ENCODE data around the gene CDH24. TPM values are rescaled to one million over a fixed set of nuclear protein-coding genes. Genes with fewer than 3 reads are reported as not detected.

Gene CDH24
- total and polyA plus RNA-seq, 2 of the 4 experiments (the other 2 are of a cell fraction) = 3.9 to 24.4 TPM

- H4K91ac ChIP-seq (ENCODE audit: insufficient read depth, low read depth, low read length) = no peak overlapping the region
- no peak overlapping the region for H3K4me2 ChIP-seq (ENCODE audit: low read depth, low read length)
- BruUV-seq (replicated peaks) = no TSS peak
- H3K27ac ChIP-seq (ENCODE audit: insufficient read depth, low read length) = no peak overlapping the region
- H3K9me1 ChIP-seq (ENCODE audit: insufficient read depth, low read length) = no peaks in the 10 kb centered on the region
- H3K27me3 ChIP-seq (ENCODE audit: control insufficient read depth, insufficient read depth, low read length) = no peaks in the 10 kb centered on the region
- H3K79me1 ChIP-seq (ENCODE audit: low read depth in 1 of 2, low read length in 2 of 2) = peaks cover 27 to 32% of the 10 kb centered on the region in 2 experiments
- CTCF ChIA-PET = interaction anchor here (2.9 kb wide), 1 partner anchor 9 kb away, joined by 11 read pairs; no protein-coding TSS in a partner anchor
- ATAC-seq (ENCODE audit: low read depth) (no peak), DNase-seq (no peak)
- no peak overlapping the region for H2AK5ac ChIP-seq (ENCODE audit: low read depth, low read length)
- H3K9ac ChIP-seq (ENCODE audit: low read depth, low read length) = no peak overlapping the region
- no peaks in the 10 kb centered on the region for H3K4me1 ChIP-seq (ENCODE audit: control insufficient read depth, insufficient read depth, low read length)
- H4K8ac ChIP-seq (ENCODE audit: low read depth in 2 of 2, low read length in 2 of 2) = no peak overlapping the region
- H2AK9ac ChIP-seq (replicated peaks; ENCODE audit: low read depth, low read length, poor library complexity) = no peak overlapping the region
- no peak overlapping the region for H2BK20ac ChIP-seq (ENCODE audit: low read depth, low read length)
- H3K56ac ChIP-seq (ENCODE audit: extremely low read depth, insufficient read depth, low read length) = no peak overlapping the region
- no peak overlapping the region for H3K4me3 ChIP-seq (ENCODE audit: insufficient read depth, low read depth, low read length)
- in situ Hi-C loops (cut with MboI; ENCODE audit: low sequenced_read_pairs) = loop anchor here (25.0 kb wide), 1 partner anchor 1051 kb away; the partner anchor contains the start of genes EMC9, FITM1, PSME1 and PSME2
- H4K5ac ChIP-seq (ENCODE audit: low read depth, low read length) = no peak overlapping the region; the same call in 1 of the 2 replicates
- no peak overlapping the region for H3K4ac ChIP-seq (ENCODE audit: low read depth, low read length)
- no peaks in the 10 kb centered on the region for H4K20me1 ChIP-seq (ENCODE audit: insufficient read depth, low read length)
- WGBS, 2 experiments (ENCODE audit: extremely low coverage in 2 of 2, insufficient read length in 1 of 2) = no CpG with 5 or more reads among the region's 1 CpG
- no peak overlapping the region for H2BK15ac ChIP-seq (ENCODE audit: low read depth, low read length)
- no peak overlapping the region for H2AFZ ChIP-seq (replicated peaks; ENCODE audit: low read length, poor library complexity)
- dilution Hi-C loops (cut with HindIII; ENCODE audit: low sequenced_read_pairs, unreplicated experiment) = no loop called here
- H3K18ac ChIP-seq (ENCODE audit: low read depth, low read length) = no peak overlapping the region
- no peak overlapping the region for H2BK120ac ChIP-seq (ENCODE audit: low read depth, low read length)
- POLR2A ChIA-PET (ENCODE audit: unreplicated experiment) = no interaction called here
- H3K14ac ChIP-seq (replicated peaks; ENCODE audit: low read depth, low read length) = no peak overlapping the region
- H3K23ac ChIP-seq (ENCODE audit: low read depth, low read length) = no peak overlapping the region
- TF ChIP-seq CHD1 (IDR thresholded peaks at IDR 0.05; ENCODE audit: low read depth, low read length) (no peak), USF2 (IDR thresholded peaks at IDR 0.05; ENCODE audit: low read depth, low read length) (no peak), RCOR1 (IDR thresholded peaks at IDR 0.05; ENCODE audit: insufficient replicate concordance, low read length) (no peak), MAZ (IDR thresholded peaks at IDR 0.05; ENCODE audit: borderline replicate concordance, low read depth, low read length) (no peak), BHLHE40 (IDR thresholded peaks at IDR 0.05; ENCODE audit: low read depth, low read length) (no peak), MAFK (IDR thresholded peaks at IDR 0.05; ENCODE audit: low read depth, low read length) (no peak)
- H2BK5ac ChIP-seq (ENCODE audit: low read depth, low read length, poor library complexity, severe bottlenecking) = no peak overlapping the region
- peaks cover 34% of the 10 kb centered on the region for H3K36me3 ChIP-seq (ENCODE audit: control insufficient read depth, insufficient read depth, low read length)
- intact Hi-C loops (cut with micrococcal nuclease) = no loop called here
- no peaks in the 10 kb centered on the region for H3K9me3 ChIP-seq (ENCODE audit: control insufficient read depth, insufficient read depth, low read length)
Measured at GRCh38 chr14:23086565-23086964, 29.2 kb upstream of the CDH24 start.

Measured in IMR-90 (cell line).